ENCODE measurements around the gene CES3. TPM values are rescaled to one million over a fixed set of nuclear protein-coding genes. Genes with fewer than 3 reads are reported as not detected.

The CES3 gene
- total RNA-seq, 1 donor from 2014 or later, result 1.5 TPM

DNA sequence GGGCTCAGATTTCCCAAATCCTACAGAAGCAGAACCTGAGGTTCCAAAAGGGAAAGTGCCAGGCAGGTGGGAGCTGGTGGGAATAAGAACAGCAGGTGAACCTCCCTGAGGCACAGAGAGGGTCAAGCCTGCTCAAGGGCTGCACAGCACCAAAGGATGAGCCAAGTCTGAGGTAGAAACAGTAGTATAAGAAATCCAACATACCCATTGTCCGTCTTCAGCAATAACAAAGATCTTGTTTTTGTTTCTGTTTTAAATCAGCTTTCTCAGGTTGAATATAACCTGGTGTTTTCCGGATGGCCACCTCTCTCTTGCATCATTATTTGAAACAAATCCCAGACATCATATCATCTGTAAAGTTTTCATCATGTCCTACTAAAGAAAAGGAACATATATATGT is 10.6 kb upstream of the CES3 start:
- peaks cover 4% of the 10 kb centered on the region for H3K4me1 Mint-ChIP-seq (ENCODE audit: low read depth, unreplicated experiment)
- DNase-seq (ENCODE audit: low read depth) (no peak), FAIRE-seq (no peak)
- no peak overlapping the region for H3K27ac Mint-ChIP-seq (ENCODE audit: unreplicated experiment)
- Histone ChIP-seq H2AFZ (ENCODE audit: low read depth, low read length) (no peak overlapping the region), H3K4me3 (ENCODE audit: insufficient read depth, low read depth, low read length) (no peak overlapping the region), H3K27ac (ENCODE audit: low read depth, low read length) (no peak overlapping the region), H3K36me3 (ENCODE audit: insufficient read depth, low read length) (no peaks in the 10 kb centered on the region), H3K4me2 (ENCODE audit: low read length) (no peak overlapping the region), H4K20me1 (ENCODE audit: insufficient read depth, low read length) (no peaks in the 10 kb centered on the region), H3K79me2 (ENCODE audit: insufficient read depth, low read length) (no peaks in the 10 kb centered on the region), H3K27me3 (ENCODE audit: insufficient read depth, low read length) (peaks cover 20% of the 10 kb centered on the region), H3K9me3 (ENCODE audit: insufficient read depth, low read depth, low read length) (no peaks in the 10 kb centered on the region), H3K4me1 (ENCODE audit: insufficient read depth, low read length) (peaks cover 9% of the 10 kb centered on the region), H3K9ac (ENCODE audit: low read length) (no peak overlapping the region)
- no peak overlapping the region for H3K4me3 Mint-ChIP-seq (ENCODE audit: unreplicated experiment)
- TF ChIP-seq EZH2 (IDR thresholded peaks at IDR 0.05; ENCODE audit: insufficient read depth, low read length), result no peak
- no peak for TF ChIP-seq CTCF (IDR thresholded peaks at IDR 0.05; ENCODE audit: insufficient read depth, low read depth, low read length)
- peaks cover 23% of the 10 kb centered on the region for H3K27me3 Mint-ChIP-seq (ENCODE audit: low read depth, unreplicated experiment)
- peaks cover 8% of the 10 kb centered on the region for H3K9me3 Mint-ChIP-seq (ENCODE audit: unreplicated experiment)
- H3K36me3 Mint-ChIP-seq (ENCODE audit: low read depth, unreplicated experiment), result peaks cover 3% of the 10 kb centered on the region

- Mint-ChIP-seq H3K27me3 (ENCODE audit: low read depth, unreplicated experiment) (peaks cover 23% of the 10 kb centered on the region), H3K36me3 (ENCODE audit: low read depth, unreplicated experiment) (peaks cover 3% of the 10 kb centered on the region)
These were observed 9.9 kb upstream of the CES3 start for GRCh38 chr16:66950971-66951790.

More at GRCh38 chr16:66950971-66951790, 9.9 kb upstream of the CES3 start:
- peaks cover 4% of the 10 kb centered on the region for H3K4me1 Mint-ChIP-seq (ENCODE audit: low read depth, unreplicated experiment)
- Histone ChIP-seq H3K79me2 (ENCODE audit: insufficient read depth, low read length) (no peaks in the 10 kb centered on the region), H3K9me3 (ENCODE audit: insufficient read depth, low read depth, low read length) (no peaks in the 10 kb centered on the region), H4K20me1 (ENCODE audit: insufficient read depth, low read length) (no peaks in the 10 kb centered on the region), H3K4me1 (ENCODE audit: insufficient read depth, low read length) (peaks cover 9% of the 10 kb centered on the region), H3K4me2 (ENCODE audit: low read length) (no peak overlapping the region), H3K27me3 (ENCODE audit: insufficient read depth, low read length) (peaks cover 20% of the 10 kb centered on the region), H3K36me3 (ENCODE audit: insufficient read depth, low read length) (no peaks in the 10 kb centered on the region), H3K4me3 (ENCODE audit: insufficient read depth, low read depth, low read length) (no peak overlapping the region), H2AFZ (ENCODE audit: low read depth, low read length) (no peak overlapping the region), H3K27ac (ENCODE audit: low read depth, low read length) (no peak overlapping the region), H3K9ac (ENCODE audit: low read length) (no peak overlapping the region)
- DNase-seq (ENCODE audit: low read depth) (no peak), FAIRE-seq (no peak)
- peaks cover 8% of the 10 kb centered on the region for H3K9me3 Mint-ChIP-seq (ENCODE audit: unreplicated experiment)
- no peak overlapping the region for H3K27ac Mint-ChIP-seq (ENCODE audit: unreplicated experiment)
- H3K4me3 Mint-ChIP-seq (ENCODE audit: unreplicated experiment), result no peak overlapping the region
- no peak for TF ChIP-seq EZH2 (IDR thresholded peaks at IDR 0.05; ENCODE audit: insufficient read depth, low read length)
- no peak for TF ChIP-seq CTCF (IDR thresholded peaks at IDR 0.05; ENCODE audit: insufficient read depth, low read depth, low read length)
